Activated CD8-positive, alpha-beta T cell treated with anti-CD3 and anti-CD28 coated beads for 36 hours (primary cell): ENCODE measurements around the gene C11orf21. TPM values are rescaled to one million over a fixed set of nuclear protein-coding genes. Genes with fewer than 3 reads are reported as not detected.

Experiments
- ATAC-seq: fragments of 200-7000 bp; cut with Tn5 transposase; one replicate; pipeline ENCODE4 v1.10.0; 2021; ENCODE audit warnings: mild to moderate bottlenecking, moderate library complexity
- CTCF ChIA-PET: fragments of 350-600 bp; sonication (Branson Sonifier 250); formaldehyde crosslinking; loops from one replicate; lab custom pipeline; 2021; ENCODE audit warnings: antibody characterized with exemption; lab: Charles Lee
- POLR2A ChIA-PET: fragments of 350-600 bp; sonication (Branson Sonifier 250); formaldehyde crosslinking; loops from one replicate; lab custom pipeline; 2021; ENCODE audit warnings: antibody characterized with exemption; lab: Charles Lee
- DNase-seq: peaks from one replicate; pipeline ENCODE4 v3.0.0-alpha.2; 2020
- H3K27ac Mint-ChIP-seq: one replicate; pipeline ENCODE4 v1.8.0; 2021; ENCODE audit warnings: mild to moderate bottlenecking, mixed read lengths
- H3K27me3 Mint-ChIP-seq: one replicate; pipeline ENCODE4 v1.8.0; 2021; ENCODE audit warnings: mixed read lengths
- H3K36me3 Mint-ChIP-seq: one replicate; pipeline ENCODE4 v1.8.0; 2021; ENCODE audit warnings: low read depth, mixed read lengths
- H3K4me1 Mint-ChIP-seq: one replicate; pipeline ENCODE4 v1.8.0; 2021; ENCODE audit warnings: low read depth, mixed read lengths
- H3K4me3 Mint-ChIP-seq: one replicate; pipeline ENCODE4 v1.8.0; 2021; ENCODE audit warnings: mild to moderate bottlenecking, moderate library complexity, mixed read lengths
- H3K9me3 Mint-ChIP-seq: one replicate; pipeline ENCODE4 v1.8.0; 2021; ENCODE audit warnings: mixed read lengths
- CTCF ChIP-seq: fragments of 200-600 bp; IDR thresholded peaks from one replicate; pipeline ENCODE4 v1.8.0; 2022; ENCODE audit warnings: antibody characterized with exemption, mild to moderate bottlenecking
- intact Hi-C: fragments of 100-400 bp; cut with micrococcal nuclease; formaldehyde crosslinking; loops from one replicate; pipeline ENCODE4 v1.10.0; 2022
- total RNA-seq, 2 experiments: library from RNA; stranded (reverse); gene quantifications; one replicate each; pipeline ENCODE4 v1.2.3, GENCODE V29; 2021

The C11orf21 gene
- total RNA-seq, 2 experiments from 2014 or later = 2.1 to 2.2 TPM

- no peak for TF ChIP-seq CTCF
- Mint-ChIP-seq H3K27me3 (no peaks in the 10 kb centered on the region), H3K4me3 (peak overlapping the region; percentile 78), H3K9me3 (no peaks in the 10 kb centered on the region), H3K36me3 (no peaks in the 10 kb centered on the region), H3K4me1 (peaks cover 71% of the 10 kb centered on the region), H3K27ac (peak overlapping the region; percentile 88)
- intact Hi-C loops = loop anchor here (10.0 kb wide), 1 partner anchor 592 kb away; no protein-coding TSS in a partner anchor
- DNase-seq (peak; percentile 24), ATAC-seq (no peak)
- ChIA-PET POLR2A (interaction anchor here (0.6 to 1.9 kb wide), 5 partner anchors 73 to 596 kb away, joined by 3 to 5 read pairs (median 3); partner anchors contain the start of genes CD81 and TSSC4), CTCF (interaction anchor here (0.9 to 13.9 kb wide), 7 partner anchors 33 to 230 kb away, joined by 3 to 381 read pairs (median 19); partner anchors contain the start of gene TSSC4)
Observed at GRCh38 chr11:2302896-2303626, 1.3 kb upstream of the C11orf21 start.

- peak; percentile 59 for DNase-seq
Observed at GRCh38 chr11:2302306-2302895, 683 bp upstream of the C11orf21 start.

GRCh38 chr11:2300936-2301630, 635 bp downstream of the C11orf21 start:
- ChIA-PET POLR2A (interaction anchor here (0.5 to 1.9 kb wide), 4 partner anchors 31 to 756 kb away, joined by 3 to 5 read pairs (median 3); partner anchors contain the start of genes ASCL2, CARS1 and TSSC4), CTCF (interaction anchor here (1.3 to 13.9 kb wide), 8 partner anchors 9 to 232 kb away, joined by 3 to 381 read pairs (median 14); partner anchors contain the start of gene TSSC4)
- H3K4me1 Mint-ChIP-seq = peaks cover 68% of the 10 kb centered on the region
- no peaks in the 10 kb centered on the region for H3K36me3 Mint-ChIP-seq
- H3K4me3 Mint-ChIP-seq = peak overlapping the region; percentile 78
- intact Hi-C loops = loop anchor here (10.0 kb wide), 1 partner anchor 594 kb away; no protein-coding TSS in a partner anchor
- TF ChIP-seq CTCF = no peak
- H3K27me3 Mint-ChIP-seq = no peaks in the 10 kb centered on the region
- H3K9me3 Mint-ChIP-seq = no peaks in the 10 kb centered on the region
- peak overlapping the region; percentile 88 for H3K27ac Mint-ChIP-seq
- peak; percentile 58 for DNase-seq
- peak; percentile 9 for ATAC-seq

More at GRCh38 chr11:2302306-2302895, 683 bp upstream of the C11orf21 start:
- CTCF ChIA-PET = interaction anchor here (0.9 to 13.9 kb wide), 7 partner anchors 8 to 231 kb away, joined by 3 to 381 read pairs (median 10); no protein-coding TSS in a partner anchor
- ATAC-seq = peak; percentile 22
- Mint-ChIP-seq H3K36me3 (no peaks in the 10 kb centered on the region), H3K27me3 (no peaks in the 10 kb centered on the region), H3K27ac (peak overlapping the region; percentile 88), H3K4me3 (peak overlapping the region; percentile 78), H3K4me1 (peaks cover 75% of the 10 kb centered on the region), H3K9me3 (no peaks in the 10 kb centered on the region)
- POLR2A ChIA-PET = interaction anchor here (1.0 to 1.9 kb wide), 5 partner anchors 74 to 755 kb away, joined by 3 to 5 read pairs (median 3); partner anchors contain the start of genes CARS1, CD81 and TSSC4
- intact Hi-C loops = loop anchor here (10.0 kb wide), 1 partner anchor 592 kb away; no protein-coding TSS in a partner anchor
- peak; percentile 30 for TF ChIP-seq CTCF

- POLR2A ChIA-PET = no interaction called here
- intact Hi-C loops = loop anchor here (10.0 kb wide), 1 partner anchor 594 kb away; no protein-coding TSS in a partner anchor
- CTCF ChIA-PET = interaction anchor here (1.0 to 13.9 kb wide), 7 partner anchors 19 to 122 kb away, joined by 3 to 381 read pairs (median 25); partner anchors contain the start of gene TSSC4
- H3K9me3 Mint-ChIP-seq = no peaks in the 10 kb centered on the region
- H3K27me3 Mint-ChIP-seq = no peaks in the 10 kb centered on the region
- ATAC-seq = no peak
- peaks cover 61% of the 10 kb centered on the region for H3K4me1 Mint-ChIP-seq
- DNase-seq = peak; percentile 52
- H3K4me3 Mint-ChIP-seq = peak overlapping the region; percentile 78
- no peaks in the 10 kb centered on the region for H3K36me3 Mint-ChIP-seq
- TF ChIP-seq CTCF = no peak
- H3K27ac Mint-ChIP-seq = peak overlapping the region; percentile 88
Observed at GRCh38 chr11:2300290-2300935, 1.3 kb downstream of the C11orf21 start.
